G401.6 (cell line): ENCODE measurements around the gene SOCS2.

Experiments used
- FAIRE-seq: peaks from 2 replicates; lab custom pipeline; 2012; peaks lifted over from hg19 to GRCh38; lab: Jason Lieb, UNC

Gene SOCS2

DNA sequence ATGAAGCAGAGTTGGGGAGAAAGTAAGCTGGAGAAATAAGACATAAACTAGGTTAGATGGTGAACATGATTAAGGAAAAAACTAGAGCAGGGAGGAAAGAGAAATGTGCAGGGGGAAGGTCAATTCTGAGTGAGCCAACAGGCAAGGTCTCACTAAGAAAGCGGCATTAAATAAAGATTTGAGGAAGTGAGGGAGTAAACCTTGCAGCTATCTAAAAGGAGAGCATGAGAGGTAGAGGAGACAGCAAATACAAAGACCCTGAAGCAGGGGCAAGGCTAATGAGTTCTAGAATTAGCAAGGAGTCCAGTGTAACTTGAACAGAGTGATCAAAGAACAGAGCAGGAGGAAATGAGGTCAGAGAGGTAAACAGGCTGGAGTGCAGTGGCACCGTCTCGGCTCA lies 4.4 kb upstream of the SOCS2 start:
- no peak for FAIRE-seq

DNA sequence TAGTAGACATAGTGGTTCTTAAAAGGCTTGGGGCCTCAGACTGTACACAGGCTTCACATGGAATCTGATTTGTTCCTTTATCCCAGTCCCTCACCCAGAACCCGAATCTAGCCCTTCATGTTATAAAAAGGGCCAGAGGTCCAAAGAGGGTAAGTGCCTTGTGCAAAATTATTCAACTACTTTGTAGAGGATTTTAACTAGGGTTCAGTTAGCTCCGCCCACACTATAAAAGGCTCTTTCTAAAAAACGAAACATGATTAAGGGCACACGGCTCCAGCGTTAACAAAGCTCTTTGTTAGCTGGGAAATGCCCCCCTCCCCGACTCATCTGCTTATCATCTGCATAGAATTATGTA lies 3.2 kb upstream of the SOCS2 start:
- no peak for FAIRE-seq

GRCh38 chr12:93569656-93570551 lies 2.6 kb upstream of the SOCS2 start:
- FAIRE-seq = no peak

DNA sequence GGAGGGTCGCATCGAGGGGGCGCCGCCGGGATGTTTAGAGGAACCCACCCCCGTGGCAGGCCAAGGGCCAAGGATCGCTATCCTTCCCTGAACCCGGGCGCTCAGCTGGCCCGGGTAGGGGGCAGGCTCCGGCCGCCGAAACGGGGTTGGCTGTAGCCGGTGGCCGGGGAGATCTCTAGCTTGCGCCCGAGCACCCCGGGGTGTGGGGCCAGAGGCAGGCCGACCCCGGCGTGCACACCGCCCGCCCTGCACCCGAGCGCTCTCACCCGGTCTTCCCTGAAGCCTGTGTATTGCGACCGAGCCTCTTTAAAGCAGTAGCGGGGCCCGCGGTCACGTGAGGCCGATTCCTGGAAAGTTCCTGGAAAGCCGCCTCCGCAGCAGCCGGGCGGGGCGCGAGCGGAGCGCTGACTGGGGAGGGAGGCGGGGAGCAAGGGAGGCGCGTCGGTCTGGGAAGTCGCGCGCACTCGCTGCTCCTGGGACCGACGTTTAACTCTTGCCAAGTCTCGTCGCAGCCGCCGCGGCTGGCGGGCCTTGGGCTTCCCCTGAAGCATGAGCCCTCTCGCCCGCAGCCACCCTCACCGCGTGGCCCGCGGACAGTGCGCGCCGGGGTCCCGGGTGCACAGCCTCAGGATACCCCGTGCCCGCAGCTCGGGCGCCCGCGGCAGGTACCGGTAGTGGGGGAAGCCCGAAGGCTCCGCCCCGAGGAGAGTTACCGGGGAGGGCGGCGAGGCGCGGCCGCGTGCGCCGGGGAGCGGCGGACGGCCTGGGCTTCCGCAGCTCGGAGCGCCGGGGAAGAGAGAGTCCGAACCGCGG lies 1.7 kb upstream of the SOCS2 start:
- no peak for FAIRE-seq

- FAIRE-seq = no peak
Measured at GRCh38 chr12:93571365-93571924, 1.0 kb upstream of the SOCS2 start.

DNA sequence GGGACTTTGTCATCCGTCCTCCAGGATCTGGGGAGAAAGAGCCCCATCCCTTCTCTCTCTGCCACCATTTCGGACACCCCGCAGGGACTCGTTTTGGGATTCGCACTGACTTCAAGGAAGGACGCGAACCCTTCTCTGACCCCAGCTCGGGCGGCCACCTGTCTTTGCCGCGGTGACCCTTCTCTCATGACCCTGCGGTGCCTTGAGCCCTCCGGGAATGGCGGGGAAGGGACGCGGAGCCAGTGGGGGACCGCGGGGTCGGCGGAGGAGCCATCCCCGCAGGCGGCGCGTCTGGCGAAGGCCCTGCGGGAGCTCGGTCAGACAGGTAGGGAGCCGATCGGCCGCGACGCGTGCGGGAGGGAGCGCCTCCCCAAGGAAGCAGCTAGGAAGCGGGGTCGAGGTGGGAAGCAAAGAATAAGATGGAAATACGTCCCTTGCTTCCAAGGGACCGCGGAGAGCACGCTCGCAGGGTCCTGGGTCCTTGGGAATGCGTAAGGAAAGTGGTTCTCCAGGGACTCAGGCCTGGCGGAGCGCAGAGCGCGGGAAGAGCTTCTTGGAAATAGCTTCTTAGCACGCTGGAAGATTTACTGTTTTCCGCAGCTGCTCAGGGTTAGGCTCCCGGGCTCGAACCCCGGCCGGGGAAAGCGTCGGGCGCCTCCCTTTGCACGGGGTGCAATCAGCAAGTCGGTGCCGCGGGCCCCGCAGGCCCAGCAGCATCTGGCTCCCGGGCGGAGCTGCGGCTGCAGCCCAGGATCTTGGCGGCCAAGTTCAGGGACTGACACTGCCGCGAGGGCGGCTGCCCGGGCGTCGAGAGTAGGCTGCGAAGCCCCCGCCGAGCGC lies 457 bp downstream of the SOCS2 start:
- no peak for FAIRE-seq

GRCh38 chr12:93573552-93574223 lies 1.2 kb downstream of the SOCS2 start:
- no peak for FAIRE-seq

GRCh38 chr12:93577222-93577621 lies 4.7 kb downstream of the SOCS2 start:
- no peak for FAIRE-seq

GRCh38 chr12:93578221-93578620 lies 5.7 kb downstream of the SOCS2 start:
- no peak for FAIRE-seq

GRCh38 chr12:93580682-93581081 lies 8.2 kb downstream of the SOCS2 start:
- no peak for FAIRE-seq

DNA sequence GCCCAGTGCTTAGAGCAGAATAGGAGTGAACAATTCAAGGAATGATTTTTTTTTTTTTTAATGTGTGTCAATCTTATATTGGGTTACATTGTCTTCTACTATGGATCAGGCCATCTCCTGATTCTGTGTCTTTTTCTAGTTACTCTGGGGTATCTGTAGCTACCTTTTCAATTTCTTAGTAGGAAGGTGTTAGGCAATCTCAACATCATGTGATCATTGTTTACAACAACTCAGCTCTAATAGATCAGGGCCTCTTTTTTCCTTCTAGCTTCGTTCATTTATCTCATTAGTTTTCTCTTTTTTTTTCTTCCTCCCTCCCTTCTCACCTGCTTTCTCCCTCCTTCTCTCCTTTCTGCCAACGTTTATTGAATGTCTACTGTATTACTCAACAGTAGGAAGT lies 8.9 kb downstream of the SOCS2 start:
- no peak for FAIRE-seq

DNA sequence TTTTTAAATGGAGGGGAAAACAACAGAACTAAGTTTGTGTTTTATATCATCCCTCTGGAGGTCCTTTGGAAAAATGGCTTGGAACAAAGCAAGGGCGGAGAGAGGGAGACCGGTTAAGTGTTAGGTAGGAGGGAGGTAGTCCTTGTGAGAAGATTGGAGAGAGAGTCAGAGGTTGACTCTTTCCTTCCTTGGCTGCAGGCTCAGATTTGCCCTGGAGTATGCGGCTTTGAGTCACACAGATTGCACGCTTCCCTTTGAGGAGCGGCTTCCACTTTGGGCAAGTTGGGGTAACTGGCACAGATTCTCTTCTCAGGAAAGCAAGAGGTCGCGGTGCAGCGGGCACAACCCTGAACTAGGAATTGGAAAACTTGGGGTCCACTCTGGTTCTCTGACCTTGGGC lies 9.9 kb downstream of the SOCS2 start:
- FAIRE-seq = no peak

- no peak for FAIRE-seq
Measured at GRCh38 chr12:93583627-93584392, 11.3 kb downstream of the SOCS2 start.

DNA sequence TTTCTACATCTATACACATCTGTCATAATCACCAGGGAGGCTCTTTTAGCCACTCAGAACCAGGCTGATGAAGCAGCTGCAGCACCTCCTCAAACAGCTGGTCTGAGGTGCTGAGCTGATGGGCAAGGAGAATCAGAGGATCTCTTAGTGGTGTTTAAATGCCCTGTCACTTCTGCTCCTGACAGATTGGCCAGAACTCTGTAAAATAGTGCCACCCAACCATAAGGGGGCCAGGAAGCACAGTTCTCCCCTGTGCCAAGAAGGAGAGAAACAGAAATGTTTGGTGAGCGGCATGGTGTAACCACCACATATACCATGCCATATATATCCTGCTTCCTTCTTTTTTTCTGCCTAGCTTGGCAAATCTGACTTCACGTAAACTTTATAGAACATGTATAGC lies 12.8 kb downstream of the SOCS2 start:
- no peak for FAIRE-seq

DNA sequence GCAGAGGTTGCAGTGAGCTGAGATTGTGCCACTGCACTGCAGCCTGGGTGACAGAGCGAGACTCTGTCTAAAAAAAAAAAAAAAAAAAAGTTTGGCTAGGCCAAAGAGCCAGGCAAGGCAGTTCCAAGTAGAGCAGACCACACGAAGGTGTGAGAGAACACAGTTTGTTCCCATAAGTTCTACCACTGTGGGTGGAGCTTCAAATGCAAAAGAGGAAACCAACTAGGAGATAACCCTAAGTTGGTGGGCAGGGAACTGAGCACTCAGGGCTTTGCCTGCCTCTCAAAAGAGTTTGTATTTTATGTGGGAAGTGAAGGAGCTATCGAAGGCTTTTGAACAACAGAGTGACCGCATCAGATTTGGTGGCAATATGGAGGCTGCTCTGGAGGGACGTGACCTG lies 15.1 kb downstream of the SOCS2 start:
- no peak for FAIRE-seq

- no peak for FAIRE-seq
Measured at GRCh38 chr12:93589081-93589480, 16.6 kb downstream of the SOCS2 start.

DNA sequence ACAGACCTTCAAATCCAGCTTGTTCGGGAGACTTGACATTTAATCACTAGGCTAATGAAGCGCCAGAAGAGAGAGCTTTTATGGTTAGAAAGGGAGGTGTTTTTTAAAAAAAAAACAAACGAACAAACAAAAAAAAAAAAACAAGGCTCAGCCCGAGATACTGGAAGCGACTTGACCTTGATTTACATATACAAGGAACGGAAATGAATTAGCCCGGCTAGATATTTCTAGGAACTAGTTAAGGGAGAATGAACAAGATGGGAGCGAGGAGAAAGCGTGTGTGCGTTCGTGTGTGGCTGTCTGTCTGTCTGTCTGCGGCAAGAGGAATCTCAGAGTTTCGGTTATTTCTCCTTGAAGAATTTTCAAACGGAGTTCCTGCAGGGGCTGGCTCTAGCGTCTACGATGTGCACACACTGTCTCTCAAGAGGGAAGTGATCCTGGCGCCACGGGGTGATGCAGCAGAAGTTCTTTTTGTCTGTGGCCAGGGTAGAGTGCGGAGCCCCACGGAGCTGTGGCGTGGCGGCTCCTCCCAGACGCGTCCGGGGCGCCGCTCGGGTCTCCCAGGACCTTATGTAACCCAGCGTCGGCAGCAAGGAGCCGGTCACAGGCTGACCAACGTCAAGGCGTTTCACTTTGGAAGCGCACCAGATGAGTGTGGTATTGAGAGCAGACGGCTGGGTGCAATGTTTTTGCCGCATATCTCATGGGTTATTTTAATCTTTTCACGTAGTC lies 18.8 kb downstream of the SOCS2 start:
- FAIRE-seq = no peak

- FAIRE-seq = no peak
Measured at GRCh38 chr12:93592641-93593406, 20.3 kb downstream of the SOCS2 start.

DNA sequence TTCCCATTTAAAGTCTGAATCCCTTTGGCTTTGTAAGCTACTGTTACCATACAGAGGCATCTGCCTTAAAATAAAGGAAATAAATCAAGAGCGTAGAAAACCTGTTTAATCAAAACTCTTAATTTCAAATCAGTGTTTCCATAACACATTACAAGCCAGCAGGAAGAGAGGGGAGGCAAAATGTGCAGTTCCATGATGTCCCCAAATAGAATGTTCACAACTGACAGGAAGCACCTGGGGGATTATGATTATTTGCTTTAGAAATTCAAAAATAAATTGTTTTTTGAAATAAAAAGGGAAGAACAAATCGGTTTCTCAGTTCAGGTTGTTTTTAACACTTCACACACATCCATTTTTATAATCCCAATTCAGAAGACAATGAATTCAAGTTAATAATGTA lies 21.4 kb downstream of the SOCS2 start:
- FAIRE-seq = no peak
